Neutrophil (primary cell): ENCODE data around the gene CASKIN2.

Experiments
- H3K27ac ChIP-seq: fragments of 200-600 bp; sonication (generic); 2 replicates; pipeline ENCODE4 v1.5.1; 2016; ENCODE audit warnings: mild to moderate bottlenecking, moderate library complexity
- H3K27me3 ChIP-seq: fragments of 200-600 bp; sonication (generic); 2 replicates; pipeline ENCODE4 v1.6.0; 2016; ENCODE audit warnings: mild to moderate bottlenecking
- H3K36me3 ChIP-seq: fragments of 200-600 bp; sonication (generic); 2 replicates; pipeline ENCODE4 v1.5.1; 2017
- H3K4me1 ChIP-seq, 2 experiments: fragments of 200-600 bp in 1 of 2; sonication (generic) in 1 of 2; 1 replicate in 1 of 2; 2 replicates in 1 of 2; pipeline versions ENCODE4 v1.5.1 to v1.6.1; 2013 to 2016; ENCODE audit warnings: low read depth in 1 of 2, low read length in 1 of 2, mild to moderate bottlenecking in 1 of 2, moderate library complexity in 1 of 2; ENCODE audit not compliant: control insufficient read depth in 1 of 2, insufficient read depth in 1 of 2
- H3K4me3 ChIP-seq, 2 experiments: fragments of 200-600 bp in 1 of 2; sonication (generic) in 1 of 2; 1 replicate in 1 of 2; 2 replicates in 1 of 2; pipeline ENCODE4 v1.5.1; 2013 to 2016; ENCODE audit warnings: low read depth in 1 of 2, low read length in 1 of 2, mild to moderate bottlenecking in 1 of 2, moderate library complexity in 1 of 2
- H3K9me3 ChIP-seq: fragments of 200-600 bp; sonication (generic); 2 replicates; pipeline ENCODE4 v1.5.1; 2016
- TF ChIP-seq, protein P1 (sequence below): fragments of 200-600 bp; sonication (generic); IDR thresholded peaks from 2 replicates; pipeline ENCODE4 v1.5.1; 2016; ENCODE audit warnings: antibody characterized with exemption

Gene CASKIN2

DNA sequence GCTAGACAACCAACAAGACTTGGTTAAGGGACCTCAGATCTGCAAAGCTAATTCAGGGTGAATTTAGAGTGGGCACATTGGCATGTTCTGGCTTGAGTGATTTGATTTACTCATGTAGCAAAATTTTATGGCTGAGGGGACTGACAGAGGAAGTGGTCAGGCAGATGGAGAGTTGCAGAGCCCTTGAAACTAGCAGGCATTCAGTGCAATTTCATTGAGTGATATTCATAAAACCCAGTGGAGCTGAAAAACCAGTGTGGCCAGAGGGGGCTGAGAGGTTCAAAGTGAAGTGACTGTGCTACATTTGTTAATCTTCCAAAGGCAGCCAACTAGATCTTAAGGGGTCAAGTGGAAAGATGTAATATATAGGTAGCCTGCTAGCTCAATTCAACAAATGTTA, 61.1 kb downstream of the CASKIN2 start:
- H3K36me3 ChIP-seq = no peaks in the 10 kb centered on the region
- H3K9me3 ChIP-seq = no peaks in the 10 kb centered on the region
- no peak overlapping the region for H3K27ac ChIP-seq
- H3K4me1 ChIP-seq = peaks cover 17 to 18% of the 10 kb centered on the region in 2 experiments
- H3K4me3 ChIP-seq = no peak overlapping the region
- peaks cover 6% of the 10 kb centered on the region for H3K27me3 ChIP-seq
- TF ChIP-seq, protein P1, sequence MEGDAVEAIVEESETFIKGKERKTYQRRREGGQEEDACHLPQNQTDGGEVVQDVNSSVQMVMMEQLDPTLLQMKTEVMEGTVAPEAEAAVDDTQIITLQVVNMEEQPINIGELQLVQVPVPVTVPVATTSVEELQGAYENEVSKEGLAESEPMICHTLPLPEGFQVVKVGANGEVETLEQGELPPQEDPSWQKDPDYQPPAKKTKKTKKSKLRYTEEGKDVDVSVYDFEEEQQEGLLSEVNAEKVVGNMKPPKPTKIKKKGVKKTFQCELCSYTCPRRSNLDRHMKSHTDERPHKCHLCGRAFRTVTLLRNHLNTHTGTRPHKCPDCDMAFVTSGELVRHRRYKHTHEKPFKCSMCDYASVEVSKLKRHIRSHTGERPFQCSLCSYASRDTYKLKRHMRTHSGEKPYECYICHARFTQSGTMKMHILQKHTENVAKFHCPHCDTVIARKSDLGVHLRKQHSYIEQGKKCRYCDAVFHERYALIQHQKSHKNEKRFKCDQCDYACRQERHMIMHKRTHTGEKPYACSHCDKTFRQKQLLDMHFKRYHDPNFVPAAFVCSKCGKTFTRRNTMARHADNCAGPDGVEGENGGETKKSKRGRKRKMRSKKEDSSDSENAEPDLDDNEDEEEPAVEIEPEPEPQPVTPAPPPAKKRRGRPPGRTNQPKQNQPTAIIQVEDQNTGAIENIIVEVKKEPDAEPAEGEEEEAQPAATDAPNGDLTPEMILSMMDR = no peak

DNA sequence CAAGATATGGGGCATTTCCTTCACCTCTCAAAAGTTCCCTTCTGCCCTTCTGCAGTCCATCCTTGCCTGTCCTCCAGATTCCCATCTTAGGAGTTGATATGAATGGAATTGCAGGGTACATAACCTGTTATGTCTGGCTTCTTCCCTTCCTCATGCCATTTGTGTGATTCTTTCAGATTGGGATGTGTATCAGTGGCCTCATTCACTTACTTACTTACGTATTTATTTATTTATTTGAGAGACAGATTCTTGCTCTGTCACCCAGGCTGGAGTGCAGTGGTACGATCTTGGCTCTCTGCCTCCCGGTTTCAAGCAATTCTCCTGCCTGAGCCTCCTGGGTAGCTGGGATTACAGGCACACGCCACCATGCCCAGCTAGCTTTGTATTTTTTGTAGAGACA, 65.1 kb downstream of the CASKIN2 start:
- Histone ChIP-seq H3K4me3 (no peak overlapping the region), H3K36me3 (no peaks in the 10 kb centered on the region), H3K4me1 (no peaks in the 10 kb centered on the region), H3K27ac (no peak overlapping the region), H3K27me3 (no peaks in the 10 kb centered on the region), H3K9me3 (no peaks in the 10 kb centered on the region)
- TF ChIP-seq, protein P1 = no peak
